Mucosa of rectum (tissue), 2 donors: Measurements from ENCODE around the gene PHLDB1.

Experiments
- H3K27ac ChIP-seq, 2 donors: one replicate each; pipeline ENCODE4 v1.7.0; 2013; ENCODE audit warnings: inconsistent platforms in 2 of 2, low read depth in 2 of 2, low read length in 2 of 2
- H3K27me3 ChIP-seq, 2 donors: one replicate each; pipeline ENCODE4 v1.7.0; 2013; ENCODE audit warnings: low read length in 2 of 2; ENCODE audit not compliant: control insufficient read depth in 2 of 2, insufficient read depth in 2 of 2
- H3K36me3 ChIP-seq, 2 donors: one replicate each; pipeline ENCODE4 v1.7.0; 2013; ENCODE audit warnings: low read length in 2 of 2; ENCODE audit not compliant: control insufficient read depth in 2 of 2, insufficient read depth in 2 of 2
- H3K4me1 ChIP-seq, 2 donors: one replicate each; pipeline ENCODE4 v1.7.0; 2013; ENCODE audit warnings: low read length in 2 of 2, mild to moderate bottlenecking in 1 of 2; ENCODE audit not compliant: control insufficient read depth in 2 of 2, insufficient read depth in 2 of 2
- H3K4me3 ChIP-seq, 2 donors: one replicate each; pipeline ENCODE4 v1.7.0; 2013; ENCODE audit warnings: low read length in 2 of 2
- H3K9ac ChIP-seq, 2 donors: one replicate each; pipeline ENCODE4 v1.7.0; 2013; ENCODE audit warnings: low read length in 2 of 2, low read depth in 1 of 2, mild to moderate bottlenecking in 1 of 2
- H3K9me3 ChIP-seq, 2 donors: one replicate each; pipeline ENCODE4 v1.7.0; 2013; ENCODE audit warnings: low read length in 2 of 2; ENCODE audit not compliant: control insufficient read depth in 2 of 2
- donor health status: healthy.
- donor health status: Normal muscosa, but diverticular disease.

Gene PHLDB1

GRCh38 chr11:118706546-118706825 is 99.1 kb downstream of the PHLDB1 start:
- Histone ChIP-seq H3K36me3 (no peaks in the 10 kb centered on the region), H3K27me3 (no peaks in the 10 kb centered on the region), H3K9me3 (no peaks in the 10 kb centered on the region), H3K27ac (no peak overlapping the region), H3K4me1 (no peaks in the 10 kb centered on the region), H3K4me3 (no peak overlapping the region), H3K9ac (no peak overlapping the region)
